Upper lobe of left lung (tissue), 4 donors: ENCODE measurements around the gene ZNF687.

ENCODE experiments used
- CTCF ChIP-seq, 6 experiments: fragments of 450-650 bp in 4 of 6; fragments of 200-600 bp in 2 of 6; sonication (generic) in 2 of 6; IDR thresholded peaks; one replicate each; pipeline ENCODE4 v1.5.1; 2016 to 2019; ENCODE audit warnings: antibody characterized with exemption in 6 of 6
- EP300 ChIP-seq, 4 donors: sonication (generic); formaldehyde crosslinking; IDR thresholded peaks; one replicate each; pipeline ENCODE4 v1.5.1; 2017; ENCODE audit warnings: antibody characterized with exemption in 4 of 4, control low read depth in 2 of 4
- POLR2A ChIP-seq, 4 donors: fragments of 450-650 bp; IDR thresholded peaks; one replicate each; pipeline ENCODE4 v1.5.1; 2016 to 2017; ENCODE audit warnings: antibody characterized with exemption in 4 of 4, mild to moderate bottlenecking in 2 of 4
- POLR2AphosphoS5 ChIP-seq, 2 donors: sonication (generic); formaldehyde crosslinking; IDR thresholded peaks; one replicate each; pipeline ENCODE4 v1.5.1; 2017; ENCODE audit warnings: antibody characterized with exemption in 2 of 2

GRCh38 chr1:151251656-151252470 lies 30.2 kb upstream of the ZNF687 start:
- TF ChIP-seq POLR2A (IDR thresholded peaks at IDR 0.05) (no peak), CTCF (IDR thresholded peaks at IDR 0.05) (peak; percentile 62 to 83 (median 80)), POLR2AphosphoS5 (IDR thresholded peaks at IDR 0.05) (no peak), EP300 (IDR thresholded peaks at IDR 0.05) (no peak)
